ENCODE measurements around the gene ZMYND8. TPM values are rescaled to one million over a fixed set of nuclear protein-coding genes. Genes with fewer than 3 reads are reported as not detected.
"Not testable (repeated sequence)": the region's sequence is repeated elsewhere in the genome, so short reads cannot be mapped to it uniquely, and the experiment has no call there.

The ZMYND8 gene
- total RNA-seq, 4 donors from 2014 or later: 48.5 to 169 (median 54.1) TPM

DNA sequence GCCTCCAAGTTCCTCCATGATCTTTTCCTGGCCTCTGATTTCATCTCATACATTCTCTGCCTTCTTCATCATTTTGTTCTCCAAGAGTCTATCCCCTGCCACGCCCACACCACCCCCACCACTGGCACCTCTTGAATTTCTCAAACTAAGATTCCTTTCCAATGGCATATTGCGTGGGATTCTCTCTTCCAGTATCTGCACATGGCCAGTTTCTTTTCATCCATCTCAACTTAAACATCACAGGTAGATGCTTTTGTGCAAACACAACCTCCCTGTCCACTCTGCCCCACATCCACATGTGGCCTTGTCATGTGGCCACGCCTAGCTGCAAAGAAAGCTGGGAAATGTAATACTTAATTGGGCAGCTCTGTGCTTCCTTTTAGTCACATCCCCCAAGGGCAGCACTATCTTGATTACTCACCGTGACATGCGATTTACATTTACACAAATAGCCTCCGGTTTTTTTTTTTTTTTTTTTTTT is 33.4 kb upstream of the ZMYND8 start:
- H3K4me3 ChIP-seq: no peak overlapping the region
- H3K27me3 ChIP-seq: no peaks in the 10 kb centered on the region
- TF ChIP-seq EP300 (IDR thresholded peaks at IDR 0.05) (no peak), POLR2A (IDR thresholded peaks at IDR 0.05) (no peak), POLR2AphosphoS5 (IDR thresholded peaks at IDR 0.05) (no peak)
- TF ChIP-seq, protein P1, sequence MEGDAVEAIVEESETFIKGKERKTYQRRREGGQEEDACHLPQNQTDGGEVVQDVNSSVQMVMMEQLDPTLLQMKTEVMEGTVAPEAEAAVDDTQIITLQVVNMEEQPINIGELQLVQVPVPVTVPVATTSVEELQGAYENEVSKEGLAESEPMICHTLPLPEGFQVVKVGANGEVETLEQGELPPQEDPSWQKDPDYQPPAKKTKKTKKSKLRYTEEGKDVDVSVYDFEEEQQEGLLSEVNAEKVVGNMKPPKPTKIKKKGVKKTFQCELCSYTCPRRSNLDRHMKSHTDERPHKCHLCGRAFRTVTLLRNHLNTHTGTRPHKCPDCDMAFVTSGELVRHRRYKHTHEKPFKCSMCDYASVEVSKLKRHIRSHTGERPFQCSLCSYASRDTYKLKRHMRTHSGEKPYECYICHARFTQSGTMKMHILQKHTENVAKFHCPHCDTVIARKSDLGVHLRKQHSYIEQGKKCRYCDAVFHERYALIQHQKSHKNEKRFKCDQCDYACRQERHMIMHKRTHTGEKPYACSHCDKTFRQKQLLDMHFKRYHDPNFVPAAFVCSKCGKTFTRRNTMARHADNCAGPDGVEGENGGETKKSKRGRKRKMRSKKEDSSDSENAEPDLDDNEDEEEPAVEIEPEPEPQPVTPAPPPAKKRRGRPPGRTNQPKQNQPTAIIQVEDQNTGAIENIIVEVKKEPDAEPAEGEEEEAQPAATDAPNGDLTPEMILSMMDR (IDR thresholded peaks at IDR 0.05): no peak
- no peak for DNase-seq (ENCODE audit: low spot score in 2 of 2)
- H3K4me1 ChIP-seq: no peaks in the 10 kb centered on the region
- H3K36me3 ChIP-seq: no peaks in the 10 kb centered on the region
- 66% methylated on average over 6 of the region's 6 CpGs for WGBS
- H3K27ac ChIP-seq: no peak overlapping the region
- H3K9me3 ChIP-seq: no peaks in the 10 kb centered on the region

DNA sequence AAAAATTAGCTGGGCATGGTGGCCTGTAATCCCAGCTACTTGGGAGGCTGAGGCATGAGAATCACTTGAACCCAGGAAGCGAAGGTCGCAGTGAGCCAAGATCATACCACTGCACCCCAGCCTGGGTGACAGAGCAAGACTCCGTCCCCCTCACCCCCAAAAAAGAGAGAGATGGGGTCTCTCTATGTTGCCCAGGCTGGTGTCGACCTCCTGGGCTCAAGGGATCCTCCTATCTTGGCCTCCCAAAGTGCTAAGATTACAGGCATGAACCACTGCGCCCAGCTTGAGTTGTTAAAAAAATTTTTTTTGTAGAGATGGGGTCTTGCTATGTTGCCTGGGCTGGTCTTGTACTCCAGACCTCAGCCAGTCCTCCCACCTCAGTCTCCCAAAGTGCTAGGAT is 29.5 kb upstream of the ZMYND8 start:
- H3K4me3 ChIP-seq; H3K27me3 ChIP-seq; H3K27ac ChIP-seq; H3K36me3 ChIP-seq; DNase-seq (ENCODE audit: low spot score in 2 of 2); H3K9me3 ChIP-seq: not testable (repeated sequence)
- WGBS: 98% methylated on average over 5 of the region's 5 CpGs
- H3K4me1 ChIP-seq: peaks cover 12% of the 10 kb centered on the region

DNA sequence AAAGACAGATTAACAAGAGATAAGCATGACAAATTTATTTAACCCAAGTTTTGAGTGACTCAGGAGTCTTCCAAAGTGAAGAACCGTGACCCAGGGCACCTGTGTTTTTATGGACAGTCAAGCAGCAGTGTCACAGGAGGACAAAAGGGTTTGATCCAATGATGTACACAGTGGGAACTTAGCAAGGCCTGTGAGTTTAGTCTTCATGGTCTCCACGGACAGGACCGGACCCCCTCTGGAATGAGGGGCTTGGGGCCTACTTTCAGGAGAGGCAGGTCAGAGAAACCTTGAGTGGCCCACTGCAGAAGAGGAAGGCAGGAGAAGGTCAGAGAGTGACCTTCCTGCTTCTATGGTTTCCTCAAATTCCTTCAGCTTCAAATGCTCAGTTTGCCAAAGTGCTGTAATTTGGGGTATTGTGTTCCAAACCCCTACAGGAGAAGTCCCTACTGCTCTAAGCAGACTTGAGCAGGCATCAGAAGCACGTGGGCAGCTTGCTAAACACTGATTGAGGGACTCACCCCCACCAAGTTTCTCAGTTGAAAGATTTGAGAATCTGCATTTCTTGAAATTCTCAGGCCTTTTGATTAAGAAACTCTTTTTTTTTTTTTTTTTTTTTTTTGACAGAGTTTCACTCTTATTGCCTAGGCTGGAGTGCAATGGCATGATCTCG is 26.4 kb upstream of the ZMYND8 start:
- H3K4me1 ChIP-seq: peaks cover 12% of the 10 kb centered on the region
- no peaks in the 10 kb centered on the region for H3K27me3 ChIP-seq
- no peaks in the 10 kb centered on the region for H3K9me3 ChIP-seq
- H3K4me3 ChIP-seq: no peak overlapping the region
- DNase-seq (ENCODE audit: low spot score in 2 of 2): no peak
- WGBS: 94% methylated on average over 5 of the region's 5 CpGs
- TF ChIP-seq POLR2AphosphoS5 (IDR thresholded peaks at IDR 0.05) (no peak), EP300 (IDR thresholded peaks at IDR 0.05) (no peak), POLR2A (IDR thresholded peaks at IDR 0.05) (no peak)
- TF ChIP-seq, protein P1 (IDR thresholded peaks at IDR 0.05): no peak
- H3K27ac ChIP-seq: no peak overlapping the region
- no peaks in the 10 kb centered on the region for H3K36me3 ChIP-seq

DNA sequence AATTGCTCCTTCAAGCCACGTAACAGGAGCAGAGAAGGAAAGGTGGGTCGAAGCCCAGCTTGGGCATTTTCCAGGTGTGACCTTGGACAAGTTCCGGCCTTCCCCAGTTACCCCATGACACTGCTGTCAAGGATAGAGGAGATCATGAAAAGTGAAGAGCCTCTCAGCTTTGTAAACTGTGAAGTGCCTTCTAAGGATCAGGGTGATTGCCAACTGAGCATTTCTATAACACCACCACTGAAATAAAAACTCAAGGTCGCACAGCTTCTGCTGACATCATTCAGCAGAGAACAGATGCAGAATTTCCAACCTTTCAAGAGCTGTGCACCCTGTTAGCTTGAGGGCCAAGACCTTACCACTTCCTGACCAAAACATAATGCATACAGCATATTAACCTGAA is 24.0 kb upstream of the ZMYND8 start:
- DNase-seq (ENCODE audit: low spot score in 2 of 2): no peak
- Histone ChIP-seq H3K9me3 (no peaks in the 10 kb centered on the region), H3K27ac (no peak overlapping the region), H3K4me1 (peaks cover 24% of the 10 kb centered on the region), H3K27me3 (no peaks in the 10 kb centered on the region), H3K36me3 (no peaks in the 10 kb centered on the region), H3K4me3 (no peak overlapping the region)
- whole genome bisulfite sequencing: 89% methylated on average over 4 of the region's 4 CpGs
- TF ChIP-seq, protein P1 (IDR thresholded peaks at IDR 0.05): no peak

DNA sequence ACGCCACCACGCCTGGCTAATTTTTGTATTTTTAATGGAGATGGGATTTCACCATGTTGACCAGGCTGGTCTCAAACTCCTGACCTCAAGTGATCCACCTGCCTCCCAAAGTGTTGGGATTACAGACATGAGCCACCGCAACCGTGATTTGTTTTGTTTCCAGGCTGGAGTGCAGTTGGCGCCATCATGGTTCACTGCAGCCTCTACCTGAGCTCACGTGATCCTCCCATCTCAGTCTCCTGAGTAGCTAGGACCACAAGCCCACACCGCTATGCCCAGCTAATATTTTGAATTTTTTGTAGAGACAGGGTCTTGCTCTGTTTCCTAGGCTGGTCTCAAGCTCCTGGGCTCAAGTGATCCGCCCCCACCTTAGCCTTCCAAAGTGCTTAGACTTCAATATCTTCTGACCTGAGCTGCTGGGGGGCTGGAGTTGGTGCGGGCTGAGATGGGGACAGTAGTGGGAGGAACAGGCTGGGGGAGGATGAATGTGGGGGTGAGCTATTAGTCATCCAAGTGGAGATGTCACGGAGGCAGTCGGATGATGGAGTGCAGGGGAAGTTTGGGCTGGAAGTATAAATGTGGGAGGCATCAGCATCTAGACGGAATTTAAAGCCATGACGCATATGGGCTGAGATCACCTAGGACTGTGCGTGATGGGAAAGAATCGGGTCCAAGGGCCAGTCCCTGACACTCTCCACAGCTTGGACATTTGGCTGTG is 23.1 kb upstream of the ZMYND8 start:
- no peak for TF ChIP-seq EP300 (IDR thresholded peaks at IDR 0.05)
- TF ChIP-seq POLR2A (IDR thresholded peaks at IDR 0.05): no peak
- TF ChIP-seq, protein P1 (IDR thresholded peaks at IDR 0.05): no peak
- no peak for TF ChIP-seq POLR2AphosphoS5 (IDR thresholded peaks at IDR 0.05)
- 87% methylated on average over 15 of the region's 15 CpGs for WGBS
- H3K9me3 ChIP-seq: no peaks in the 10 kb centered on the region
- no peak overlapping the region for H3K27ac ChIP-seq
- H3K27me3 ChIP-seq: no peaks in the 10 kb centered on the region
- H3K36me3 ChIP-seq: no peaks in the 10 kb centered on the region
- no peak overlapping the region for H3K4me3 ChIP-seq
- DNase-seq (ENCODE audit: low spot score in 2 of 2): no peak
- H3K4me1 ChIP-seq: peaks cover 22% of the 10 kb centered on the region
